CD4-positive, alpha-beta T cell treated with Interleukin-6 at 100 ng/mL for 8 hours (primary cell): Measurements from ENCODE around the gene DZIP1L.

Source experiments
- DNase-seq: peaks from one replicate; pipeline ENCODE4 v3.0.0-alpha.2; 2020; ENCODE audit warnings: mixed read lengths, low spot score

The DZIP1L gene

GRCh38 chr3:138034918-138035317 lies 80.5 kb downstream of the DZIP1L start:
- DNase-seq, result no peak

GRCh38 chr3:138033202-138033691 lies 82.2 kb downstream of the DZIP1L start:
- no peak for DNase-seq

GRCh38 chr3:138032567-138032966 lies 82.8 kb downstream of the DZIP1L start:
- no peak for DNase-seq

- DNase-seq, result no peak
Measured at GRCh38 chr3:138031536-138031935, 83.9 kb downstream of the DZIP1L start.

GRCh38 chr3:138030734-138031280 lies 84.6 kb downstream of the DZIP1L start:
- no peak for DNase-seq

GRCh38 chr3:138027821-138028220 lies 87.6 kb downstream of the DZIP1L start:
- no peak for DNase-seq

GRCh38 chr3:138025553-138025952 lies 89.9 kb downstream of the DZIP1L start:
- DNase-seq, result no peak

- DNase-seq, result no peak
Measured at GRCh38 chr3:138023754-138024153, 91.7 kb downstream of the DZIP1L start.

GRCh38 chr3:138019281-138020069 lies 95.9 kb downstream of the DZIP1L start:
- DNase-seq, result no peak

- DNase-seq, result no peak
Measured at GRCh38 chr3:138016065-138016464, 99.3 kb downstream of the DZIP1L start.

- no peak for DNase-seq
Measured at GRCh38 chr3:138012526-138012925, 102.9 kb downstream of the DZIP1L start.
